Measurements from ENCODE around the gene PRR3. TPM values are rescaled to one million over a fixed set of nuclear protein-coding genes. Genes with fewer than 3 reads are reported as not detected.

PRR3 gene
- total and polyA plus RNA-seq, 2 of the 13 experiments (the other 11 are each of a cell fraction or from before 2014, with no cell fraction given), result 14.6 to 21.2 TPM

DNA sequence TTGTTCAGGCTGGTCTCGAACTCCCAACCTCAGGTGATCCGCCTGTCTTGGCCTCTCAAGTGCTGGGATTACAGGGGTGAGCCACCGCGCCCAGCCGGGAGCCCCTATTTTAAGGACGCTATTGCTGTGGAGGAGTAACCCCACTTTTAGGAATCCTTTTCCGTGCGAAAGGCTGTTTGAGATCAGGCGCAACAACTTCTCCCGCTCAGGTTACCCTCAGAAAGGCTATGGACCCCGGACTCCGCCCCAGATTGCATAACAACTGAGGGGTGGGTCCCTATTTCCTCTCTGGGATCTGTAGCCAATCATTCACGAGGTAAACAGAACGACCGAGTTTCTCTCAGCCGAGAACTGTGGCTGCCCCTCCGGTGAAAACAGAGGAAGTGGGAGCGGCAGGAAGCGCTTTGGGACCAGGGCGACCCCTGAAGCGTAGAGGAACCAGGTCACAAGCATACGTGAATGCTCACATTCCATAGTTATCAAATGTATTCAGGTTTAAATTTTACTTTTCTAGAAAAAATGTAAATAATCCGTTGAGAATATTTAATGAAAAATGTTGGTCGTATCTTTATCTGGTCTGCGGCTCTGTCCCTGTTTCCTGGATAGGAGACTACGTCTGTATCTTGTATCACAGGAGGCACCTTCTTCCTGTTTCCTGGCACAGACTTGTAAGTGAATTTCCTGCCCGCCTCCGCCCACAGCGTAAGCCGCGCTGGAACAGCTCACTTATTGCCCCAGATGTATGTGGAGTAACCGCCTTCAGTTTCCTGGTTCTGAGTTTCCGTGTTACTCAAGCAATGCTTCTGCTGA lies 40.9 kb upstream of the PRR3 start (continued):
- TF ChIP-seq, protein P1, sequence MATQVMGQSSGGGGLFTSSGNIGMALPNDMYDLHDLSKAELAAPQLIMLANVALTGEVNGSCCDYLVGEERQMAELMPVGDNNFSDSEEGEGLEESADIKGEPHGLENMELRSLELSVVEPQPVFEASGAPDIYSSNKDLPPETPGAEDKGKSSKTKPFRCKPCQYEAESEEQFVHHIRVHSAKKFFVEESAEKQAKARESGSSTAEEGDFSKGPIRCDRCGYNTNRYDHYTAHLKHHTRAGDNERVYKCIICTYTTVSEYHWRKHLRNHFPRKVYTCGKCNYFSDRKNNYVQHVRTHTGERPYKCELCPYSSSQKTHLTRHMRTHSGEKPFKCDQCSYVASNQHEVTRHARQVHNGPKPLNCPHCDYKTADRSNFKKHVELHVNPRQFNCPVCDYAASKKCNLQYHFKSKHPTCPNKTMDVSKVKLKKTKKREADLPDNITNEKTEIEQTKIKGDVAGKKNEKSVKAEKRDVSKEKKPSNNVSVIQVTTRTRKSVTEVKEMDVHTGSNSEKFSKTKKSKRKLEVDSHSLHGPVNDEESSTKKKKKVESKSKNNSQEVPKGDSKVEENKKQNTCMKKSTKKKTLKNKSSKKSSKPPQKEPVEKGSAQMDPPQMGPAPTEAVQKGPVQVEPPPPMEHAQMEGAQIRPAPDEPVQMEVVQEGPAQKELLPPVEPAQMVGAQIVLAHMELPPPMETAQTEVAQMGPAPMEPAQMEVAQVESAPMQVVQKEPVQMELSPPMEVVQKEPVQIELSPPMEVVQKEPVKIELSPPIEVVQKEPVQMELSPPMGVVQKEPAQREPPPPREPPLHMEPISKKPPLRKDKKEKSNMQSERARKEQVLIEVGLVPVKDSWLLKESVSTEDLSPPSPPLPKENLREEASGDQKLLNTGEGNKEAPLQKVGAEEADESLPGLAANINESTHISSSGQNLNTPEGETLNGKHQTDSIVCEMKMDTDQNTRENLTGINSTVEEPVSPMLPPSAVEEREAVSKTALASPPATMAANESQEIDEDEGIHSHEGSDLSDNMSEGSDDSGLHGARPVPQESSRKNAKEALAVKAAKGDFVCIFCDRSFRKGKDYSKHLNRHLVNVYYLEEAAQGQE (IDR thresholded peaks at IDR 0.05; ENCODE audit: borderline replicate concordance in 1 of 2, low read depth in 1 of 2, low read length in 2 of 2), result peak in 1 of 2 experiments; percentile 47; a peak in 1 of 4 replicates
- TF ChIP-seq NKX3-1 (CRISPR knock-in tag; IDR thresholded peaks at IDR 0.05) (peak; percentile 47; the same call in 1 of the 2 replicates), RARA (CRISPR knock-in tag; IDR thresholded peaks at IDR 0.05) (peak; percentile 71), ZNF572 (CRISPR knock-in tag; IDR thresholded peaks at IDR 0.05) (no peak), ZNF335 (CRISPR knock-in tag; IDR thresholded peaks at IDR 0.05) (peak; percentile 90), FIP1L1 (IDR thresholded peaks at IDR 0.05; ENCODE audit: borderline replicate concordance, insufficient read depth, low read depth, low read length) (no peak), GMEB1 (CRISPR knock-in tag; IDR thresholded peaks at IDR 0.05; ENCODE audit: borderline replicate concordance) (peak; percentile 68; the same call in 1 of the 2 replicates), ZNF260 (CRISPR knock-in tag; IDR thresholded peaks at IDR 0.05; ENCODE audit: borderline replicate concordance, low read depth) (no peak), ZNF121 (CRISPR knock-in tag; IDR thresholded peaks at IDR 0.05) (no peak), PHF5A (CRISPR knock-in tag; IDR thresholded peaks at IDR 0.05; ENCODE audit: low read depth, unreplicated experiment) (peak; percentile 63), SP140L (CRISPR knock-in tag; IDR thresholded peaks at IDR 0.05; ENCODE audit: borderline replicate concordance) (0 out of 2 replicates have a peak, but pooled peaks have one; percentile 45), SRF (IDR thresholded peaks at IDR 0.05; ENCODE audit: low read depth, low read length) (no peak), TP53 (CRISPR knock-in tag; conservative IDR thresholded peaks at IDR 0.05) (no peak)
- TF ChIP-seq, protein P2, sequence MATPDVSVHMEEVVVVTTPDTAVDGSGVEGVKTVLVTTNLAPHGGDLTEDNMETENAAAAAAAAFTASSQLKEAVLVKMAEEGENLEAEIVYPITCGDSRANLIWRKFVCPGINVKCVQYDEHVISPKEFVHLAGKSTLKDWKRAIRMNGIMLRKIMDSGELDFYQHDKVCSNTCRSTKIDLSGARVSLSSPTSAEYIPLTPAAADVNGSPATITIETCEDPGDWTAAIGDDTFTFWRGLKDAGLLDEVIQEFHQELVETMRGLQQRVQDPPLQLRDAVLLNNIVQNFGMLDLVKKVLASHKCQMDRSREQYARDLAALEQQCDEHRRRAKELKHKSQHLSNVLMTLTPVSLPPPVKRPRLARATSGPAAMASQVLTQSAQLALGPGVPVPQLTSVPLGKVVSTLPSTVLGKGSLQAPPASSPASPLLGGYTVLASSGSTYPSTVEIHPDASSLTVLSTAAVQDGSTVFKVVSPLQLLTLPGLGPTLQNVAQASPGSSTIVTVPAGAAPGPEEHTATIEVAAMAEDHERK (CRISPR knock-in tag; IDR thresholded peaks at IDR 0.05; ENCODE audit: low read depth), result no peak
